Panc1 (cell line): ENCODE measurements around the gene RPUSD4.

ENCODE experiments used
- CTCF ChIP-seq: fragments of 450-650 bp; IDR thresholded peaks from 2 replicates; pipeline ENCODE4 v1.5.1; 2017; ENCODE audit warnings: mild to moderate bottlenecking
- POLR2AphosphoS5 ChIP-seq: IDR thresholded peaks from 2 replicates; pipeline ENCODE4 v1.6.1; 2012; ENCODE audit warnings: mild to moderate bottlenecking, low read depth, low read length, moderate library complexity
- SIN3A ChIP-seq: IDR thresholded peaks from 2 replicates; pipeline ENCODE4 v1.6.1; 2012; ENCODE audit warnings: low read depth, mild to moderate bottlenecking, low read length, moderate library complexity, borderline replicate concordance; ENCODE audit not compliant: insufficient read depth
- TCF7L2 ChIP-seq: IDR thresholded peaks from 2 replicates; pipeline ENCODE4 v1.6.1; 2011; ENCODE audit warnings: mild to moderate bottlenecking, low read depth, low read length, inconsistent platforms
- TF ChIP-seq, protein P1 (sequence below), 2 experiments: IDR thresholded peaks; 2 replicates each; pipeline ENCODE4 v1.6.1; 2011 to 2012; ENCODE audit warnings: low read depth in 2 of 2, control low read depth in 1 of 2, low read length in 1 of 2, mild to moderate bottlenecking in 1 of 2, moderate library complexity in 1 of 2; ENCODE audit not compliant: insufficient read depth in 1 of 2

GRCh38 chr11:126175393-126175792, 36.1 kb downstream of the RPUSD4 start:
- TF ChIP-seq CTCF (no peak), POLR2AphosphoS5 (no peak), SIN3A (no peak), TCF7L2 (no peak)
- TF ChIP-seq, protein P1, sequence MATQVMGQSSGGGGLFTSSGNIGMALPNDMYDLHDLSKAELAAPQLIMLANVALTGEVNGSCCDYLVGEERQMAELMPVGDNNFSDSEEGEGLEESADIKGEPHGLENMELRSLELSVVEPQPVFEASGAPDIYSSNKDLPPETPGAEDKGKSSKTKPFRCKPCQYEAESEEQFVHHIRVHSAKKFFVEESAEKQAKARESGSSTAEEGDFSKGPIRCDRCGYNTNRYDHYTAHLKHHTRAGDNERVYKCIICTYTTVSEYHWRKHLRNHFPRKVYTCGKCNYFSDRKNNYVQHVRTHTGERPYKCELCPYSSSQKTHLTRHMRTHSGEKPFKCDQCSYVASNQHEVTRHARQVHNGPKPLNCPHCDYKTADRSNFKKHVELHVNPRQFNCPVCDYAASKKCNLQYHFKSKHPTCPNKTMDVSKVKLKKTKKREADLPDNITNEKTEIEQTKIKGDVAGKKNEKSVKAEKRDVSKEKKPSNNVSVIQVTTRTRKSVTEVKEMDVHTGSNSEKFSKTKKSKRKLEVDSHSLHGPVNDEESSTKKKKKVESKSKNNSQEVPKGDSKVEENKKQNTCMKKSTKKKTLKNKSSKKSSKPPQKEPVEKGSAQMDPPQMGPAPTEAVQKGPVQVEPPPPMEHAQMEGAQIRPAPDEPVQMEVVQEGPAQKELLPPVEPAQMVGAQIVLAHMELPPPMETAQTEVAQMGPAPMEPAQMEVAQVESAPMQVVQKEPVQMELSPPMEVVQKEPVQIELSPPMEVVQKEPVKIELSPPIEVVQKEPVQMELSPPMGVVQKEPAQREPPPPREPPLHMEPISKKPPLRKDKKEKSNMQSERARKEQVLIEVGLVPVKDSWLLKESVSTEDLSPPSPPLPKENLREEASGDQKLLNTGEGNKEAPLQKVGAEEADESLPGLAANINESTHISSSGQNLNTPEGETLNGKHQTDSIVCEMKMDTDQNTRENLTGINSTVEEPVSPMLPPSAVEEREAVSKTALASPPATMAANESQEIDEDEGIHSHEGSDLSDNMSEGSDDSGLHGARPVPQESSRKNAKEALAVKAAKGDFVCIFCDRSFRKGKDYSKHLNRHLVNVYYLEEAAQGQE (IDR thresholded peaks at IDR 0.05; ENCODE audit: insufficient read depth in 1 of 2, low read depth in 2 of 2, low read length in 1 of 2) = no peak
